B cell (primary cell): ENCODE measurements around the gene GAREM1.

Experiments
- CTCF ChIP-seq: fragments of 200-600 bp; IDR thresholded peaks from one replicate; pipeline ENCODE4 v1.8.0; 2022; ENCODE audit warnings: antibody characterized with exemption, mild to moderate bottlenecking
- EZH2 ChIP-seq: IDR thresholded peaks from 2 replicates; pipeline ENCODE4 v1.6.1; 2012; ENCODE audit warnings: borderline replicate concordance, low read depth, mild to moderate bottlenecking, moderate library complexity, low read length; ENCODE audit not compliant: insufficient read depth, poor library complexity, severe bottlenecking

- TF ChIP-seq CTCF (no peak), EZH2 (no peak)
Observed at GRCh38 chr18:32328379-32328778, 142.3 kb downstream of the GAREM1 start.
